NK-92 (cell line): ENCODE data around the gene TMEM74B.

Source experiments
- DNase-seq: peaks from one replicate; lab custom pipeline; 2025; ENCODE audit not compliant: unreplicated experiment; lab: John Stamatoyannopoulos, UW

Gene TMEM74B

DNA sequence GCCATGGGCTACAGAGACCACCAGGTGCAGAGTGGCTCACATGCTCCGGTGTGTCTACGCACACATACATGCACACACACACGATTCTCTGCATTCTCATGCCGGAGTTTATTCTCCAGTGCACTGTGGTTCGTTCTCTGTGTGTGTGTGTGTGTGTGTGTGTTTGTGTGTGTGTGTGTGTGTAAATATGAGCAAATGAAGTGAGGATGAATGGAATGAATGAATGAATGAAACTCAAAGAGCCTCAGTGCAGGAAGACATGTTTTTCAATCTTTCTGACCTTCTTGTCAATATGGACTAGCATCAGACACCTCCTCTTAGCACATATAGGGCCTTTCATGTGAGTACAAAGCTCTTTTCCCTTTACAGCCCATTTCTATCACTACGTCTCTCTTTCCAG, 1.6 kb downstream of the TMEM74B start:
- DNase-seq, result no peak

- DNase-seq, result no peak
Measured at GRCh38 chr20:1182106-1182505, 2.7 kb downstream of the TMEM74B start.

GRCh38 chr20:1180949-1181348, 3.8 kb downstream of the TMEM74B start:
- DNase-seq, result no peak

- DNase-seq, result no peak
Measured at GRCh38 chr20:1178623-1179022, 6.2 kb downstream of the TMEM74B start.

- no peak for DNase-seq
Measured at GRCh38 chr20:1178103-1178502, 6.7 kb downstream of the TMEM74B start.

- no peak for DNase-seq
Measured at GRCh38 chr20:1177680-1178079, 7.1 kb downstream of the TMEM74B start.

GRCh38 chr20:1174787-1175186, 10.0 kb downstream of the TMEM74B start:
- DNase-seq, result no peak

GRCh38 chr20:1173698-1174097, 11.1 kb downstream of the TMEM74B start:
- no peak for DNase-seq

DNA sequence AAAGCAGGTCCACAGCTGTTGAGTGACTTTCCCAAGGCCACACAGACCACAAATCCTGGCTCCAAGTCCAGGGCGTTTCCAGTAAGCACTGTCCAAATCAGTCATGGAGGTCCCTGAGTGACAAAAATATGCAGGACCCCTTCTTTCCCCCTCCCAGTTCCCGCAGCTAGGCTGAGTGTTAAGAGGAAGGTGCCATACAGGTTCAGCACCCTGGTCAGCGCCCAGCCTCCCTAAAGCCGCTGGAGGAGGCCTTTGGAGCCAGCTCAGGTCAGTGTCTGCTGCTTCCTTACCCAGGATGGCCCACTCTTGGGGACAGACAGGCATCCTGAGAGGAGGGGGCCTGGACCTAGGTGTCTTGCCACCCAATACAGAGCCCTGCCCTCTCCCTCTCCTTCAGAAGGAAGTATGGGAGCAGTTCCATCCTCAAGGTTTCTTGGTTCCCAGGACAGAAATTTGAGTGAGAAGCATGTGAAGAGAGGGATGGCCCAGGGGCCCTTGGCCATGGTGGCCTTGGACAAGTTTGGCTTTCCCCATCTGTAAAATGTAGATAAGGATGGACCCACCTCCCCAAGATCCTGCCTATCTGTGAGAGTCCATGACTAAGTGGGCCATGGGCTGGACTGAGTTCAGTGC, 13.2 kb downstream of the TMEM74B start:
- no peak for DNase-seq

DNA sequence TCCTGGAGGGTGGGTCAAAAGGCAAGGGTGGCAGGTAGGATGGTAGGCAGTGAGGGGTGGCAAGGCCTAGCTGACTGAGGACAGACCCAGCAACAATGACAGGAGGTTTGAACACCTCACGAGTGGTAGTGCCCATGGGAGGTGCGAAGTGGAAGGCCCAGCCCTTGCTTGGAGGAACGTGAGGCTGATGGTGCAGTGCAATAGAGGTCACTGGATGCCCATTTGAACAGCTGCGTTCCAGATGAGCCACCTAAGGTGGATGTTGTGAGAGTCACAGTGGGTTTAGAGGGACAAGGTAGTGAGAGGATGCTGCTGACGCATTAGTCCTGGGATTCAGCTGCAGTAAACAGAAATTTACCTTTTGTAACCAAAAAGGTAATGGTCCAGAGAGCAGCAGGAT, 15.6 kb downstream of the TMEM74B start:
- DNase-seq, result no peak

- DNase-seq, result no peak
Measured at GRCh38 chr20:1166948-1167720, 17.6 kb downstream of the TMEM74B start.

GRCh38 chr20:1165941-1166340, 18.8 kb downstream of the TMEM74B start:
- no peak for DNase-seq

- DNase-seq, result no peak
Measured at GRCh38 chr20:1165521-1165920, 19.3 kb downstream of the TMEM74B start.

- DNase-seq, result no peak
Measured at GRCh38 chr20:1164871-1165270, 19.9 kb downstream of the TMEM74B start.

DNA sequence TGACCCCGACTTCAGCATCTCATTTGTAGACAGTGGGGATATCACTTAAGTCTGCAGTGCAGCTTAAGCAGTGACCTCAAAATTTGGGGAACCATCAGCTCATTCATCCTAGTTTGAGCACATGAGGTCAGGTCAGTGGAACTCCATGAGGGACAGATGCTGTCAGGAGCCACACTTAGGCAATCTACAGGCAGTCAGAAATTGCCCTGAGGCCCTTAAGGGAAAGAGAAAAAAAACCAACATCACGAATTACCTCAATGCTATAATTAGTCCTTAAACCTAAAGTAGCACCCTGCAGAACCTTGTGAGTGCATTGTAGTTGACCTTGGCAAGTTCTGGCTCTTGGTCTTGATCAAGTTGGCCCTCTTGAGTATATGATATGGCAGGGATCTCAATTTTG, 21.1 kb downstream of the TMEM74B start:
- DNase-seq, result no peak

- DNase-seq, result no peak
Measured at GRCh38 chr20:1163105-1163504, 21.7 kb downstream of the TMEM74B start.

GRCh38 chr20:1160991-1161390, 23.8 kb downstream of the TMEM74B start:
- DNase-seq, result no peak

GRCh38 chr20:1160496-1160895, 24.3 kb downstream of the TMEM74B start:
- no peak for DNase-seq

DNA sequence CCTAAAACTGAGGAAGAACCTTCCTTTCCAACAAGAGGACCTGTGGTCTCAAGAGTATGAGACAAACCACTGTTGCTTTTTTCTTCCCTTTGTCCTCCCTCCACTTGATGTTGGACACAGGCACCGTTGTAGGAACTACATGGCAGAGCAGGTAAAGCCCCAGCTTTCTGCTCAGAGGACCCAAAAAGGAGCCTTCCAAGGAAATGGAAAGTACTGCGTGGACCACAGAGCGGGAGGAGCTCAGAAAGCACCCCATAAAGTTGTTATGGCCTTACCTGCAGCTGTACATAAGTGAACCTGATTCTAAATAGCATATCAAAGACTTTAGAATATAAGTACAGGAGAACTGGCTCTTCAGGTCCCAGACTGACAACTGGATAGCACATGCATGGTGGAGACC, 29.4 kb downstream of the TMEM74B start:
- no peak for DNase-seq

DNA sequence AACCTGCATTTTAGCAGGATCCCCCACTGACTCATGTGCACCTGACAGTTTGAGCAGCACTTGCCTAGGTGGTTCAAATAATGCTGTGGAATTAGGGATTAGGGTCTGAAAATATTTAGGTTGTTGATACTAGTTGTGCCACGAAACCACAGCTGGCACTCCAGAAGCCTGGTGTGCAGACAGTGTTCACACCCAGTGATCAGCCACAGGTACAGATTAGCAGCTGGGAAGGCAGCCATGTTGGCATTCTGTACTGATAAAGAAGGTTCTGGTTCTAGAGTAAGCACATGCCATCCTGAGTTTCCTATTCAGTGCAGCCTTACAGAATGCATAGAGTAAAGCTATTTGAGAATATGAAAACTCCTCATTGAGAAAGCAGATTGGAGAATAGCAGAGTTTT, 30.1 kb downstream of the TMEM74B start:
- DNase-seq, result no peak

DNA sequence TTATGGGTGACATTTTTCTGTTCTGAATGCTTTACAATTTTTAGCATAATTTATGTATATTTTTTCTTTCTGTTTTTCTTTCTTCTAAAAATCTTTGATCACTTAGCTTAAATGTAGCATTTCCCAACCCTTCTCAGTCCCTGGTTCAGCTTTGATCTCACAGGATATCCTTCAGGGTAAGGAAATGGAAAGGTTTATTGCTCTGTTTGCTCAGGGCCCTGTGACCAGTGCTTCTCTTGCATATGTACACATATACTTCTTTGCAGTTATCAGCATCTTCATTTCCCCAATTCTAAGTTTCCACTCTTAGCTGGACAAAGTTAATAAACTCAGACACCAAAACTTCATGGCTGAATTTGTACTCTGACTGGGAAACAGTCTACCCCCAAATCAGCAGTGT, 30.6 kb downstream of the TMEM74B start:
- no peak for DNase-seq

GRCh38 chr20:1150968-1151367, 33.8 kb downstream of the TMEM74B start:
- DNase-seq, result no peak

DNA sequence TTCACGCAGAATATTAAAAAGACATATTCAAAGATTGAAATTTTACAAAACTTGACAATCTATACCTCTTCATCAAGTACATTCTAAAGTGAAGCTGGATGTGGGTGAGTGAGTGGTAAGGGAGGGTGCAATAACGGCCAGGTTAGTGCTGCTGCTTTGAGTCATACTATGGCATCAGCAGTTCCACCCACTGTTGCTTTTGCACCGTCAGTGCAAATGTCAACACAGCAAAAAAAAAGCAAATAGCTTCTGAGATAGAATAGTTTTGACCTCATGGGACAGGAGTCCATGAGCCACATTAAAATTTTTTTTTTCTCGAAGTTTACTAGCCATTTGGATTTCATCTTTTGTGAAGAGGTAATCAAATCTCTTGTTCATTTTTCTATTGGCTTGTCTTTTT, 34.6 kb downstream of the TMEM74B start:
- no peak for DNase-seq
